Colonic mucosa (tissue), 4 donors: ENCODE results near the gene DOCK7. TPM values are rescaled to one million over a fixed set of nuclear protein-coding genes. Genes with fewer than 3 reads are reported as not detected.

ENCODE experiments used
- DNase-seq: peaks from one replicate; pipeline ENCODE4 v3.0.0-alpha.2; 2020
- H3K27ac ChIP-seq: fragments of 200-600 bp; one replicate; pipeline ENCODE4 v1.8.0; 2021
- H3K27me3 ChIP-seq: fragments of 200-600 bp; one replicate; pipeline ENCODE4 v1.8.0; 2021
- H3K36me3 ChIP-seq: fragments of 200-600 bp; one replicate; pipeline ENCODE4 v1.8.0; 2021
- H3K4me1 ChIP-seq: fragments of 200-600 bp; one replicate; pipeline ENCODE4 v1.8.0; 2021; ENCODE audit warnings: mild to moderate bottlenecking
- H3K4me3 ChIP-seq: fragments of 200-600 bp; one replicate; pipeline ENCODE4 v1.8.0; 2021
- H3K9ac ChIP-seq, 2 donors: one replicate each; pipeline ENCODE4 v1.7.0; 2013; ENCODE audit warnings: control low read depth in 2 of 2, low read depth in 2 of 2, low read length in 2 of 2
- H3K9me3 ChIP-seq: fragments of 200-600 bp; one replicate; pipeline ENCODE4 v1.8.0; 2021
- CTCF ChIP-seq: fragments of 200-600 bp; IDR thresholded peaks from one replicate; pipeline ENCODE4 v1.8.0; 2022; ENCODE audit warnings: antibody characterized with exemption, mild to moderate bottlenecking
- intact Hi-C: fragments of 100-400 bp; cut with DNase I; formaldehyde crosslinking; loops from one replicate; pipeline ENCODE4 v1.14.1; 2022
- total RNA-seq, 2 donors: library from RNA; stranded (reverse); fragmentation: NEBNext Ultra II Directional in 1 of 2; extraction: Animal tissue kit (Norgen Biotek cat#: 25700) in 1 of 2; gene quantifications; one replicate each; pipeline ENCODE4 v1.2.1, GENCODE V29; 2021
- donor health status: healthy.
- donor health status: DM: no; HTN: no; CAD: no.
- donor health status: DM: no; HTN: no; CAD: no.

Gene DOCK7
- total RNA-seq, 2 donors from 2014 or later: 44.9 to 53.7 TPM

- H3K4me1 ChIP-seq: peaks cover 4% of the 10 kb centered on the region
- H3K36me3 ChIP-seq: no peaks in the 10 kb centered on the region
- H3K9ac ChIP-seq: peak overlapping the region; percentile 89 to 90
- TF ChIP-seq CTCF: no peak
- H3K27me3 ChIP-seq: no peaks in the 10 kb centered on the region
- no peaks in the 10 kb centered on the region for H3K9me3 ChIP-seq
- intact Hi-C loops: no loop called here
- DNase-seq: no peak
- peak overlapping the region; percentile 99 for H3K27ac ChIP-seq
- H3K4me3 ChIP-seq: peak overlapping the region; percentile 95
Measured at GRCh38 chr1:62436039-62436465, 252.1 kb downstream of the DOCK7 start.

- H3K9ac ChIP-seq: peak overlapping the region; percentile 89 to 90
- peak overlapping the region; percentile 99 for H3K27ac ChIP-seq
- H3K4me1 ChIP-seq: peaks cover 4% of the 10 kb centered on the region
- no peaks in the 10 kb centered on the region for H3K9me3 ChIP-seq
- DNase-seq: peak; percentile 37
- no peak for TF ChIP-seq CTCF
- intact Hi-C loops: no loop called here
- H3K27me3 ChIP-seq: no peaks in the 10 kb centered on the region
- H3K4me3 ChIP-seq: peak overlapping the region; percentile 95
- H3K36me3 ChIP-seq: no peaks in the 10 kb centered on the region
Measured at GRCh38 chr1:62435231-62436038, 252.8 kb downstream of the DOCK7 start.

GRCh38 chr1:62434618-62435001 lies 253.6 kb downstream of the DOCK7 start:
- intact Hi-C loops: no loop called here
- H3K9ac ChIP-seq: no peak overlapping the region
- H3K4me1 ChIP-seq: peaks cover 4% of the 10 kb centered on the region
- no peak overlapping the region for H3K27ac ChIP-seq
- no peak for TF ChIP-seq CTCF
- H3K4me3 ChIP-seq: no peak overlapping the region
- H3K9me3 ChIP-seq: no peaks in the 10 kb centered on the region
- no peak for DNase-seq
- H3K36me3 ChIP-seq: no peaks in the 10 kb centered on the region
- no peaks in the 10 kb centered on the region for H3K27me3 ChIP-seq

- Histone ChIP-seq H3K27me3 (no peaks in the 10 kb centered on the region), H3K27ac (no peak overlapping the region), H3K9ac (no peak overlapping the region), H3K9me3 (no peaks in the 10 kb centered on the region), H3K4me3 (no peak overlapping the region), H3K36me3 (no peaks in the 10 kb centered on the region), H3K4me1 (peaks cover 4% of the 10 kb centered on the region)
- intact Hi-C loops: no loop called here
- DNase-seq: no peak
- no peak for TF ChIP-seq CTCF
Measured at GRCh38 chr1:62433861-62434617, 254.1 kb downstream of the DOCK7 start.

GRCh38 chr1:62429581-62429980 lies 258.6 kb downstream of the DOCK7 start:
- no peak overlapping the region for H3K4me3 ChIP-seq
- no peaks in the 10 kb centered on the region for H3K9me3 ChIP-seq
- H3K9ac ChIP-seq: no peak overlapping the region
- H3K36me3 ChIP-seq: no peaks in the 10 kb centered on the region
- TF ChIP-seq CTCF: no peak
- no peak overlapping the region for H3K27ac ChIP-seq
- H3K4me1 ChIP-seq: no peaks in the 10 kb centered on the region
- intact Hi-C loops: no loop called here
- no peaks in the 10 kb centered on the region for H3K27me3 ChIP-seq
- no peak for DNase-seq
